Measurements from ENCODE around the gene CCDC137.

GRCh38 chr17:81636505-81637288 is 29.8 kb upstream of the CCDC137 start, which contains the start of the genes NPLOC4 and TSPAN10:
- no peak for TF ChIP-seq EZH2 (IDR thresholded peaks at IDR 0.05; ENCODE audit: insufficient read depth, poor library complexity, severe bottlenecking)
- TF ChIP-seq EZH2phosphoT487 (IDR thresholded peaks at IDR 0.05; ENCODE audit: insufficient read depth, low read depth), result no peak
